SK-N-DZ (cell line): ENCODE results near the gene AMFR.

Source experiments
- DNase-seq: peaks from one replicate; pipeline ENCODE4 v3.0.0-alpha.2; 2015; ENCODE audit warnings: low spot score

Gene AMFR

GRCh38 chr16:56348168-56349085, 76.9 kb downstream of the AMFR start:
- DNase-seq = no peak

GRCh38 chr16:56347670-56348069, 77.7 kb downstream of the AMFR start:
- no peak for DNase-seq

GRCh38 chr16:56347166-56347565, 78.2 kb downstream of the AMFR start:
- DNase-seq = no peak

- DNase-seq = no peak
Observed at GRCh38 chr16:56346131-56346890, 79.0 kb downstream of the AMFR start.

- no peak for DNase-seq
Observed at GRCh38 chr16:56345406-56346050, 79.8 kb downstream of the AMFR start.

GRCh38 chr16:56344518-56345405, 80.6 kb downstream of the AMFR start:
- DNase-seq = no peak

GRCh38 chr16:56343661-56344517, 81.5 kb downstream of the AMFR start:
- no peak for DNase-seq

GRCh38 chr16:56341656-56342399, 83.5 kb downstream of the AMFR start:
- no peak for DNase-seq

- no peak for DNase-seq
Observed at GRCh38 chr16:56340864-56341365, 84.4 kb downstream of the AMFR start.

GRCh38 chr16:56340416-56340815, 84.9 kb downstream of the AMFR start:
- DNase-seq = no peak

GRCh38 chr16:56339431-56340195, 85.7 kb downstream of the AMFR start:
- no peak for DNase-seq

- no peak for DNase-seq
Observed at GRCh38 chr16:56338566-56339318, 86.6 kb downstream of the AMFR start.

- no peak for DNase-seq
Observed at GRCh38 chr16:56337858-56338325, 87.5 kb downstream of the AMFR start.

- no peak for DNase-seq
Observed at GRCh38 chr16:56337131-56337857, 88.1 kb downstream of the AMFR start.

GRCh38 chr16:56336711-56337110, 88.6 kb downstream of the AMFR start:
- DNase-seq = no peak

GRCh38 chr16:56336071-56336688, 89.2 kb downstream of the AMFR start:
- DNase-seq = no peak
